HG03565 (cell line): ENCODE data around the gene CCDC81.
"Not testable (repeated sequence)": the region's sequence is repeated elsewhere in the genome, so short reads cannot be mapped to it uniquely, and the experiment has no call there.

Source experiments
- ATAC-seq: cut with Tn5 transposase; IDR thresholded peaks from one replicate; pipeline ENCODE4 v1.9.1; 2021; ENCODE audit warnings: mild to moderate bottlenecking, moderate library complexity; ENCODE audit not compliant: unreplicated experiment

Gene CCDC81

GRCh38 chr11:86386746-86387145 is 12.1 kb downstream of the CCDC81 start:
- no peak for ATAC-seq

DNA sequence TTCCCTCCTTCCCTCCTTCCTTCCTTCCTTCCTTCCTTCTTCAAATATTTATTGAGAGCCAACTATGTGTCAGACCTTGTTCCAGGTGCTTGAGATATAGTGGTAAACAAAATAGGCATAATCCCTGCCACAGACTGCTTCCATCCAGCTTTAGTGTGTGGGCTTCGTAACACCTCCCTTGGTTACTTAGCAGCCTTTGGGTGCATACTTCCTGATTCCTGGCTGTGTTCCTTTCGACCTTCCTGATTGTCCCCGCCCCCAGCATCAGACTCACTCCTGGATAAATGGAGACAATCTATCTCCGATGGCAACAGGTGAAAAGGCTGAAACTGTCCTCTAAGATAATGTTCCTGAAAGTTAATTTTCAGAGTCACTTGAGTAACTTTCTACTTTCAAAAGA is 13.5 kb downstream of the CCDC81 start:
- ATAC-seq, result no peak

- no peak for ATAC-seq
These were observed 15.8 kb downstream of the CCDC81 start for GRCh38 chr11:86390487-86390886.

DNA sequence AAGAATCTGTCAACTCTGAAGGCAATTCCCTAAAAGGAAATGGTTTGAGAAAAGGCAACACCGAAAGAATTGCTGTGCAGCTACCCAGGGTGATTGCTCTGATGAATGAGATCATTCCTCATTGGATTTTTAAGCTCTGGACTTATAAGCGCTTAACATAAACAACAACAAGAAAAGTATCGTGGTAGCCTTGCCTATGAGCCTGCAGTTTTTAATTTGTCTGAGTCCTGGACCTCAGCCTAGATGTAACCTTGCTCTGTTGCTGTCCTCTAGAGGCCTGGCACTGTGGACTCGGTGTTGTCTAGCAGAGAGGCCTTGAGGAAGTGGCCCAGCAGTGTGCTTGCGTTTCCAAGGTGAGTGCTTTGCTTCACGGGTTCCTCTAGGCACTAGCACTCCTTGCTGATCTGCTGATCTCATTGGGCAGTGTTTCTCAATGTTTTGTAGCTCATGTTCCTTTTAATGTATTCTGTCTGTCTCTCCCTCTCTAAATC is 20.4 kb downstream of the CCDC81 start:
- ATAC-seq, result no peak

- ATAC-seq, result no peak
These were observed 21.7 kb downstream of the CCDC81 start for GRCh38 chr11:86396396-86396795.

- ATAC-seq, result no peak
These were observed 22.7 kb downstream of the CCDC81 start for GRCh38 chr11:86397351-86397750.

GRCh38 chr11:86398106-86398505 is 23.4 kb downstream of the CCDC81 start:
- ATAC-seq, result no peak

GRCh38 chr11:86403458-86403857 is 28.8 kb downstream of the CCDC81 start:
- no peak for ATAC-seq

DNA sequence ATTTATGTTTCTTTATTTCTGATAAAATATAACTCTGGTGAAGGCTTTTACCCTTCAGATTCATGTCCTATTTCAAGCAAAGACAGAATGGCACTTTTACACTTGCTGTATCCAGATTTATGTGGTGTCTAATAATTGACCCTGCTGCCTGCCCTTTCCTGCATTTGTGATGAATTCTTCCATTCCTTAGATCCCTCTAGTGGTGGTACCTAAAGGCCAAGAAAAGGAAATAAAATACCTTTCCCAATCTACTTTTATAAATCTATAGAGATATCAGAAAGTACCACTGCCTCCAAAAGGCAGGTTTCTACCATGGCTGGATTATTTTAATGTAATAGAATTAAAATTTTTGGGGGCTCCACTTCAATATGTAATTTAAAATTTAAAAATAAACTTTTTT is 34.2 kb downstream of the CCDC81 start:
- no peak for ATAC-seq

- no peak for ATAC-seq
These were observed 39.3 kb downstream of the CCDC81 start for GRCh38 chr11:86414032-86414431.

- ATAC-seq, result no peak
These were observed 40.3 kb downstream of the CCDC81 start for GRCh38 chr11:86415026-86415425.

GRCh38 chr11:86416494-86416893 is 41.8 kb downstream of the CCDC81 start:
- ATAC-seq, result no peak

- ATAC-seq, result not testable (repeated sequence)
These were observed 42.3 kb downstream of the CCDC81 start for GRCh38 chr11:86416951-86417350.

DNA sequence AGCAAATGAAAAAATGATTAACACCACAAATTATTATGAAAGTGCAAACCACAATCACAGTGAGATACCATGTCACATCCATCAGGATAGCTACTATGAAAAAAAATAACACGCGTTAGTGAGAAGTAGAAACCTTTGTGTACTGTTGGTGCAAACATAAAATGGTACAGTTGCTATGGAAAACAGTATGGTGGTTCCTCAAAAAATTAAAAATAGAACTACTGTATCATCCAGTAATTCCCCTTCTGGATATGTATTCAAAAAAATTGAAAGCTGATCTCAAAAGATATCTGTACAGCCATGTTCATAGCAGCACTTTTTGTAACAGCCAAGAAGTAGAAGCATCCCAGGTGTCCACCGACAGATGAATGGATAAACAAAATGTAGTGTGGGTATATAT is 43.4 kb downstream of the CCDC81 start:
- ATAC-seq, result no peak

DNA sequence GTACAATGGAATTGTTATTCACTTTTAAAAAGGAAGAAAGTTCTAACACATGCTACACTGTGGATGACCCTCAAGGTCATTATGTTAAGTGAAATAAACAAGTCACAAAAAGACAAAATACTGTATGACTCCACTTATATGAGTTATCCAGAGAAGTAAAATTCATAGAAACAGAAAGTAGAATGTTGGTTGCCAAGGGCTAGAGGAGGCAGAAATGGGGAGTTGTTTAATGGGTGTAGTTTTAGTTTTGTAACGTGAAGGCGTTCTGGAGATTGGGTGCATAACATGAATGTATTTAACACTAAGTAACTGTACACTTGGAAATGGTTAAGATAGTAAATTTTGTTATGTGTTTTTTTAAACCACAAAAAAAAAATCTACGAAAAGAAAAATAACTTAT is 43.8 kb downstream of the CCDC81 start:
- no peak for ATAC-seq

- ATAC-seq, result no peak
These were observed 44.2 kb downstream of the CCDC81 start for GRCh38 chr11:86418917-86419316.

DNA sequence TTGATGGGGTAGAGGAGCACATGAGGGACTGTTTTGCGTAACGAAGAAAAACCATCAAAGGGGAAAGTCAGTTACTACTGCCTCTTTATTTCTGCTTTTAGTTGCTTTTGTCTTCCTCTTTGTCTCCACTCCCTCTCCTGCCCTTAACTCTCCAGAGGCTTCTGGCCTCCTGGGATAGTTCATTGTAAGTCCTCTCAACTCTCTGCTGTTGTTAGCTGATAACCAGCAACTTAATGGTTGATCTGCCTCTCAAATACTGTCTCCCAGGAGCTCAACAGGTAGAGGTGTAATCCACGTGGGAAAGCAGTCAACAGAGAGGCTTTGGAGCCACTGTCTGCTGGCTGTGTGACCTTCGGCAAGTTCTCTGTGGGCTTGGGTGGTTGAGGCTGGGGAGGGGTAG is 47.3 kb downstream of the CCDC81 start:
- ATAC-seq, result no peak

DNA sequence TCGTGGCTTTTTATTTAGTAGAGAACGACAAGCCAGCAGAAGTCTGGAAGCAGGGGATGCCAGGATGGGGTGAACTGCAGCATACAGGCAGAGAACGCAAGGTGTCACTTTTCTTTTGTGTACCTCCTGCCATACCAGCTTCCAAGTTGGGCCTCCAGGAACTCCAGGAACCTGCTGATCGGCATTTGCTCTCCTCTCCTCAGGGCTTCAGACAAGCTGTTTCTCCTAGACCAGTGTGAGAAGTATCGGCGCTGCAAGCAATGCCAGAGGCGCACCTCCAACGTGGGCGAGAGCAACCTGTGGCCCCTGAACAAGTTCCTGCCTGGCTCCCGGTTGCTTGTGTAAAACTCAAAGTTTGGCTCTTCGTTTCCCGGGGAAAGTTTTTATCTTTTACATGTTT is 47.7 kb downstream of the CCDC81 start:
- no peak for ATAC-seq

DNA sequence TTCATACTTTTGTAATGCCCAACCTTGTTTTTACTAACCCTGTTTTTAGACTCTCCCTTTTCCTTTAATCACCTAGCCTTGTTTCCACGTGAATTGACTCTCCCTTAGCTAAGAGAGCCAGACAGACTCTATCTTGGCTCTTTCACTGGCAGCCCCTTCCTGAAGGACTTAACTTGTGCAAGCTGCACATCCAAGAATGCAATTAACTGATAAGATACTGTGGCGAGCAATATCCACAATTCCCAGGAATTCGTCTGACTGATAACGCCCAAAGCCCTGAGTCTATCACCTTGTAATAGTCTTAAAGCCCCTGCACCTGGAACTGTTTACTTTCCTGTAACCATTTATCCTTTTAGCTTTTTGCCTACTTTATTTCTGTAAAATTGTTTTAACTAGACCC is 48.8 kb downstream of the CCDC81 start:
- ATAC-seq, result not testable (repeated sequence)

- ATAC-seq, result no peak
These were observed 52.8 kb downstream of the CCDC81 start for GRCh38 chr11:86427441-86427840.

GRCh38 chr11:86431258-86431657 is 56.6 kb downstream of the CCDC81 start:
- no peak for ATAC-seq

- not testable (repeated sequence) for ATAC-seq
These were observed 58.8 kb downstream of the CCDC81 start for GRCh38 chr11:86433361-86434095.

DNA sequence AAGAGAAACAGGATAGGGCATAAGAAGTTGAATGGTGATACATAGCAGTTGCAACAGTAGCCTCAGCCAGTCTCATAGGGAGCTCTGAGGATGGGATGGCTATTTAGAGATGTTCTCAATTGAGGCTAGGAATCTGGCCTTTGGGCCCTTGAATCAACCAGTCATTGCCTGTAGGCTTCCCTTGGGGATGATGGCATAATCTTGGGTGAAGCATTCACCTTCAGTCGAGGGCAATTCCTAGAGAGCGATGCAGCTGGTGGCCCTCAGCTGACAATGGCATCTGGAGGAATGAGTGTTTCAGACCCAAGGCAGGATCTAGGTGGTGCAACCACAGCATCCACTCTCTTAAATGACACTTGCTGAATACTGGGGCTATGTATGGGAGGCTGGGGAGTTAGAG is 61.0 kb downstream of the CCDC81 start:
- ATAC-seq, result no peak
